SK-N-SH (cell line): ENCODE measurements around the gene ITIH1. TPM values are rescaled to one million over a fixed set of nuclear protein-coding genes. Genes with fewer than 3 reads are reported as not detected.

Experiments
- CTCF ChIA-PET: fragments of 300-600, 350-600 bp; formaldehyde crosslinking; extraction: SDS; loops from one replicate; lab custom pipeline; 2021; lab: Yijun Ruan, JAX
- POLR2A ChIA-PET: fragments of 350-600 bp; sonication (Branson Sonifier 250); formaldehyde crosslinking; extraction: SDS; loops from one replicate; lab custom pipeline; 2020; ENCODE audit warnings: antibody characterized with exemption, inconsistent platforms; lab: Yijun Ruan, JAX
- DNase-seq: peaks from one replicate; pipeline ENCODE4 v3.0.0; 2012
- H2AFZ ChIP-seq: fragments of 200-600 bp; sonication (generic); 2 replicates; pipeline ENCODE4 v1.8.1; 2016; ENCODE audit warnings: antibody characterized with exemption, mild to moderate bottlenecking, low read depth
- H3F3A ChIP-seq: fragments of 200-600 bp; sonication (generic); replicated peaks from 2 replicates; pipeline ENCODE3; 2016; ENCODE audit warnings: antibody characterized with exemption, mild to moderate bottlenecking; ENCODE audit not compliant: insufficient read depth
- H3K27ac ChIP-seq, 2 experiments: fragments of 200-500 bp in 1 of 2; fragments of 200-600 bp in 1 of 2; sonication (Bioruptor generic) in 1 of 2; sonication (generic), shearing (Covaris generic) in 1 of 2; 2 replicates each; pipeline versions ENCODE4 v1.5.1 to v1.6.1; 2014 to 2016; ENCODE audit warnings: low read depth in 2 of 2, inconsistent platforms in 1 of 2, low read length in 1 of 2, mild to moderate bottlenecking in 1 of 2, mixed read lengths in 1 of 2
- H3K27me3 ChIP-seq: fragments of 200-600 bp; sonication (generic), shearing (Covaris generic); 2 replicates; pipeline ENCODE4 v1.6.1; 2016; ENCODE audit warnings: mixed run types; ENCODE audit not compliant: insufficient read depth
- H3K36me3 ChIP-seq, 2 experiments: fragments of 200-500 bp in 1 of 2; fragments of 200-600 bp in 1 of 2; sonication (Bioruptor generic) in 1 of 2; sonication (generic) in 1 of 2; replicated peaks in 1 of 2; 2 replicates each; pipeline versions ENCODE3 to v1.5.1; 2014 to 2016; ENCODE audit warnings: low read length in 1 of 2, mild to moderate bottlenecking in 1 of 2; ENCODE audit not compliant: insufficient read depth in 2 of 2, control insufficient read depth in 1 of 2
- H3K4me1 ChIP-seq, 2 experiments: fragments of 200-500 bp in 1 of 2; fragments of 200-600 bp in 1 of 2; sonication (Bioruptor generic) in 1 of 2; sonication (generic), shearing (Covaris generic) in 1 of 2; 2 replicates each; pipeline versions ENCODE4 v1.5.1 to v1.6.1; 2014 to 2016; ENCODE audit warnings: low read depth in 1 of 2, low read length in 1 of 2, mixed run types in 1 of 2; ENCODE audit not compliant: insufficient read depth in 2 of 2, control insufficient read depth in 1 of 2
- H3K4me2 ChIP-seq: fragments of 200-600 bp; sonication (generic), shearing (Covaris generic); 2 replicates; pipeline ENCODE4 v1.6.1; 2017; ENCODE audit warnings: mixed run types
- H3K4me3 ChIP-seq, 2 experiments: fragments of 200-500 bp in 1 of 2; fragments of 200-600 bp in 1 of 2; sonication (Bioruptor generic) in 1 of 2; sonication (generic), shearing (Covaris generic) in 1 of 2; 2 replicates each; pipeline versions ENCODE4 v1.5.1 to v1.8.1; 2014 to 2016; ENCODE audit warnings: low read depth in 2 of 2, inconsistent platforms in 1 of 2, low read length in 1 of 2, mild to moderate bottlenecking in 1 of 2, mixed read lengths in 1 of 2, moderate library complexity in 1 of 2
- H3K79me2 ChIP-seq: fragments of 200-600 bp; sonication (generic); 2 replicates; pipeline ENCODE4 v1.8.1; 2017; ENCODE audit warnings: mild to moderate bottlenecking; ENCODE audit not compliant: insufficient read depth
- H3K9ac ChIP-seq: fragments of 200-600 bp; sonication (generic); 2 replicates; pipeline ENCODE4 v1.6.1; 2017; ENCODE audit warnings: mixed run types
- H3K9me2 ChIP-seq: fragments of 200-600 bp; sonication (generic); 2 replicates; pipeline ENCODE4 v1.6.1; 2017; ENCODE audit warnings: mixed run types
- H3K9me3 ChIP-seq: fragments of 200-600 bp; sonication (generic); 2 replicates; pipeline ENCODE4 v1.6.1; 2017; ENCODE audit warnings: mixed run types, mild to moderate bottlenecking, moderate library complexity
- H4K20me1 ChIP-seq: fragments of 200-600 bp; sonication (generic); 2 replicates; pipeline ENCODE4 v1.6.1; 2017; ENCODE audit warnings: mild to moderate bottlenecking, mixed run types; ENCODE audit not compliant: insufficient read depth
- EZH2phosphoT487 ChIP-seq: fragments of 200-600 bp; sonication (generic); IDR thresholded peaks from 2 replicates; pipeline ENCODE4 v1.6.1; 2017; ENCODE audit warnings: low read depth, mixed run types, mild to moderate bottlenecking, antibody characterized with exemption, moderate library complexity, borderline replicate concordance
- FOXM1 ChIP-seq: IDR thresholded peaks from 2 replicates; pipeline ENCODE4 v1.4.0; 2012; ENCODE audit warnings: low read depth, mild to moderate bottlenecking
- JUND ChIP-seq: IDR thresholded peaks from 2 replicates; pipeline ENCODE4 v1.4.0; 2012
- MXI1 ChIP-seq: IDR thresholded peaks from 2 replicates; pipeline ENCODE4 v1.6.1; 2012; ENCODE audit warnings: mild to moderate bottlenecking, low read depth, low read length, improper control_type of control experiment
- RAD21 ChIP-seq: IDR thresholded peaks from 2 replicates; pipeline ENCODE4 v1.6.1; 2012; ENCODE audit warnings: mild to moderate bottlenecking, low read length
- RFX5 ChIP-seq: IDR thresholded peaks from 2 replicates; pipeline ENCODE4 v1.6.1; 2012; ENCODE audit warnings: mild to moderate bottlenecking, improper control_type of control experiment, low read length
- USF2 ChIP-seq: fragments of 150-350 bp; IDR thresholded peaks from 2 replicates; pipeline ENCODE4 v1.6.1; 2017; ENCODE audit warnings: antibody characterized with exemption, low read length, low read depth, borderline replicate concordance
- WGBS: methylation state at CpG from one replicate; pipeline ENCODE4 v1.1.6; 2017; ENCODE audit warnings: low lambda C conversion rate; 5-methylcytosine and 5-hydroxymethylcytosine counted together
- polyA plus RNA-seq, 3 experiments: library from polyadenylated mRNA; depleted of rRNA; stranded (reverse); fragments of >200 nt; gene quantifications; 2 replicates each; pipeline ENCODE4 v1.2.3, GENCODE V29; 2012
- TF ChIP-seq, protein P1 (sequence below): IDR thresholded peaks from 2 replicates; pipeline ENCODE4 v1.6.1; 2012; ENCODE audit warnings: mild to moderate bottlenecking, low read depth, low read length, moderate library complexity
- TF ChIP-seq, protein P2 (sequence below): IDR thresholded peaks from 2 replicates; pipeline ENCODE4 v1.4.0; 2012; ENCODE audit warnings: low read depth, borderline replicate concordance
- TF ChIP-seq, protein P3 (sequence below): fragments of 150-350 bp; IDR thresholded peaks from 2 replicates; pipeline ENCODE4 v1.6.1; 2016; ENCODE audit warnings: mild to moderate bottlenecking, low read depth, low read length

Gene ITIH1
- polyA plus RNA-seq, 1 of the 3 experiments (the other 2 are of a cell fraction), result not detected

GRCh38 chr3:52809149-52809548 lies 31.8 kb downstream of the ITIH1 start:
- Histone ChIP-seq H3K9me3 (no peaks in the 10 kb centered on the region), H3K9ac (no peak overlapping the region), H3K27me3 (no peaks in the 10 kb centered on the region), H4K20me1 (no peaks in the 10 kb centered on the region), H2AFZ (no peak overlapping the region), H3K79me2 (no peaks in the 10 kb centered on the region), H3K4me1 (no peaks in the 10 kb centered on the region; a peak in 1 of 4 replicates), H3K4me3 (no peak overlapping the region), H3K4me2 (no peak overlapping the region), H3K27ac (no peak overlapping the region), H3K9me2 (no peaks in the 10 kb centered on the region), H3K36me3 (no peaks in the 10 kb centered on the region), H3F3A (no peaks in the 10 kb centered on the region)
- 15% methylated on average over 2 of the region's 2 CpGs for WGBS
- ChIA-PET POLR2A (no interaction called here), CTCF (interaction anchor here (1.6 kb wide), 1 partner anchor 12 kb away, joined by 6 read pairs; no protein-coding TSS in a partner anchor)
- TF ChIP-seq RAD21, result no peak
- TF ChIP-seq FOXM1, result no peak
- TF ChIP-seq JUND, result no peak
- TF ChIP-seq MXI1, result no peak
- no peak for TF ChIP-seq RFX5
- no peak for TF ChIP-seq USF2
- TF ChIP-seq, protein P1, sequence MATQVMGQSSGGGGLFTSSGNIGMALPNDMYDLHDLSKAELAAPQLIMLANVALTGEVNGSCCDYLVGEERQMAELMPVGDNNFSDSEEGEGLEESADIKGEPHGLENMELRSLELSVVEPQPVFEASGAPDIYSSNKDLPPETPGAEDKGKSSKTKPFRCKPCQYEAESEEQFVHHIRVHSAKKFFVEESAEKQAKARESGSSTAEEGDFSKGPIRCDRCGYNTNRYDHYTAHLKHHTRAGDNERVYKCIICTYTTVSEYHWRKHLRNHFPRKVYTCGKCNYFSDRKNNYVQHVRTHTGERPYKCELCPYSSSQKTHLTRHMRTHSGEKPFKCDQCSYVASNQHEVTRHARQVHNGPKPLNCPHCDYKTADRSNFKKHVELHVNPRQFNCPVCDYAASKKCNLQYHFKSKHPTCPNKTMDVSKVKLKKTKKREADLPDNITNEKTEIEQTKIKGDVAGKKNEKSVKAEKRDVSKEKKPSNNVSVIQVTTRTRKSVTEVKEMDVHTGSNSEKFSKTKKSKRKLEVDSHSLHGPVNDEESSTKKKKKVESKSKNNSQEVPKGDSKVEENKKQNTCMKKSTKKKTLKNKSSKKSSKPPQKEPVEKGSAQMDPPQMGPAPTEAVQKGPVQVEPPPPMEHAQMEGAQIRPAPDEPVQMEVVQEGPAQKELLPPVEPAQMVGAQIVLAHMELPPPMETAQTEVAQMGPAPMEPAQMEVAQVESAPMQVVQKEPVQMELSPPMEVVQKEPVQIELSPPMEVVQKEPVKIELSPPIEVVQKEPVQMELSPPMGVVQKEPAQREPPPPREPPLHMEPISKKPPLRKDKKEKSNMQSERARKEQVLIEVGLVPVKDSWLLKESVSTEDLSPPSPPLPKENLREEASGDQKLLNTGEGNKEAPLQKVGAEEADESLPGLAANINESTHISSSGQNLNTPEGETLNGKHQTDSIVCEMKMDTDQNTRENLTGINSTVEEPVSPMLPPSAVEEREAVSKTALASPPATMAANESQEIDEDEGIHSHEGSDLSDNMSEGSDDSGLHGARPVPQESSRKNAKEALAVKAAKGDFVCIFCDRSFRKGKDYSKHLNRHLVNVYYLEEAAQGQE, result no peak
- TF ChIP-seq, protein P2, sequence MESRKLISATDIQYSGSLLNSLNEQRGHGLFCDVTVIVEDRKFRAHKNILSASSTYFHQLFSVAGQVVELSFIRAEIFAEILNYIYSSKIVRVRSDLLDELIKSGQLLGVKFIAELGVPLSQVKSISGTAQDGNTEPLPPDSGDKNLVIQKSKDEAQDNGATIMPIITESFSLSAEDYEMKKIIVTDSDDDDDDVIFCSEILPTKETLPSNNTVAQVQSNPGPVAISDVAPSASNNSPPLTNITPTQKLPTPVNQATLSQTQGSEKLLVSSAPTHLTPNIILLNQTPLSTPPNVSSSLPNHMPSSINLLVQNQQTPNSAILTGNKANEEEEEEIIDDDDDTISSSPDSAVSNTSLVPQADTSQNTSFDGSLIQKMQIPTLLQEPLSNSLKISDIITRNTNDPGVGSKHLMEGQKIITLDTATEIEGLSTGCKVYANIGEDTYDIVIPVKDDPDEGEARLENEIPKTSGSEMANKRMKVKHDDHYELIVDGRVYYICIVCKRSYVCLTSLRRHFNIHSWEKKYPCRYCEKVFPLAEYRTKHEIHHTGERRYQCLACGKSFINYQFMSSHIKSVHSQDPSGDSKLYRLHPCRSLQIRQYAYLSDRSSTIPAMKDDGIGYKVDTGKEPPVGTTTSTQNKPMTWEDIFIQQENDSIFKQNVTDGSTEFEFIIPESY, result no peak
- TF ChIP-seq, protein P3, sequence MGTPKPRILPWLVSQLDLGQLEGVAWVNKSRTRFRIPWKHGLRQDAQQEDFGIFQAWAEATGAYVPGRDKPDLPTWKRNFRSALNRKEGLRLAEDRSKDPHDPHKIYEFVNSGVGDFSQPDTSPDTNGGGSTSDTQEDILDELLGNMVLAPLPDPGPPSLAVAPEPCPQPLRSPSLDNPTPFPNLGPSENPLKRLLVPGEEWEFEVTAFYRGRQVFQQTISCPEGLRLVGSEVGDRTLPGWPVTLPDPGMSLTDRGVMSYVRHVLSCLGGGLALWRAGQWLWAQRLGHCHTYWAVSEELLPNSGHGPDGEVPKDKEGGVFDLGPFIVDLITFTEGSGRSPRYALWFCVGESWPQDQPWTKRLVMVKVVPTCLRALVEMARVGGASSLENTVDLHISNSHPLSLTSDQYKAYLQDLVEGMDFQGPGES, result no peak
- no peak for TF ChIP-seq EZH2phosphoT487
- no peak for DNase-seq
